ENCODE data around the gene NRSN1.

NRSN1 gene

GRCh38 chr6:24125980-24126379 is at the start of gene NRSN1:
TSS of gene NRSN1 (plus strand) at chr6:24126215. CDS start at chr6:24134328, 8,113 bp downstream.
- no peaks in the 10 kb centered on the region for H3K79me2 ChIP-seq (ENCODE audit: insufficient read depth, low read length)
- no peaks in the 10 kb centered on the region for H3K9me2 ChIP-seq (replicated peaks; ENCODE audit: insufficient read depth, low read length)
- TF ChIP-seq CTCF (IDR thresholded peaks at IDR 0.05; ENCODE audit: insufficient read depth, low read length, poor library complexity, severe bottlenecking) (no peak), EZH2phosphoT487 (conservative IDR thresholded peaks at IDR 0.05; ENCODE audit: low read length) (no peak)
- H3F3A ChIP-seq (ENCODE audit: insufficient read depth): no peaks in the 10 kb centered on the region
- H2AFZ ChIP-seq (ENCODE audit: low read depth, low read length, severe bottlenecking): no peak within 1 kb of the TSS
- no peaks in the 10 kb centered on the region for H3K27me3 ChIP-seq (ENCODE audit: low read length)
- H3K9me3 ChIP-seq (ENCODE audit: insufficient read depth, low read length): no peaks in the 10 kb centered on the region
- H3K4me3 ChIP-seq (ENCODE audit: insufficient read depth, low read length, poor library complexity, severe bottlenecking): no peak within 1 kb of the TSS
- no peaks in the 10 kb centered on the region for H4K20me1 ChIP-seq (ENCODE audit: low read depth, low read length)
- no peak within 1 kb of the TSS for H3K27ac ChIP-seq (ENCODE audit: low read depth, low read length)
- H3K36me3 ChIP-seq (ENCODE audit: low read length): no peaks in the 10 kb centered on the region
- H3K9ac ChIP-seq (ENCODE audit: low read length): no peak within 1 kb of the TSS
- no peak within 1 kb of the TSS for H3K4me2 ChIP-seq (ENCODE audit: low read depth, low read length, poor library complexity, severe bottlenecking)

GRCh38 chr6:24078200-24078599 is 47.8 kb upstream of the NRSN1 start:
- Histone ChIP-seq H3K79me2 (ENCODE audit: insufficient read depth, low read length) (no peaks in the 10 kb centered on the region), H3K9me2 (replicated peaks; ENCODE audit: insufficient read depth, low read length) (no peaks in the 10 kb centered on the region), H4K20me1 (ENCODE audit: low read depth, low read length) (no peaks in the 10 kb centered on the region), H3K27ac (ENCODE audit: low read depth, low read length) (no peak overlapping the region), H3K4me3 (ENCODE audit: insufficient read depth, low read length, poor library complexity, severe bottlenecking) (no peak overlapping the region), H3F3A (ENCODE audit: insufficient read depth) (no peaks in the 10 kb centered on the region), H3K9ac (ENCODE audit: low read length) (no peak overlapping the region), H3K4me2 (ENCODE audit: low read depth, low read length, poor library complexity, severe bottlenecking) (no peak overlapping the region), H3K36me3 (ENCODE audit: low read length) (no peaks in the 10 kb centered on the region), H2AFZ (ENCODE audit: low read depth, low read length, severe bottlenecking) (no peak overlapping the region), H3K9me3 (ENCODE audit: insufficient read depth, low read length) (no peaks in the 10 kb centered on the region), H3K27me3 (ENCODE audit: low read length) (no peaks in the 10 kb centered on the region)
- no peak for TF ChIP-seq CTCF (IDR thresholded peaks at IDR 0.05; ENCODE audit: insufficient read depth, low read length, poor library complexity, severe bottlenecking)
- TF ChIP-seq EZH2phosphoT487 (conservative IDR thresholded peaks at IDR 0.05; ENCODE audit: low read length): no peak

- Histone ChIP-seq H3K36me3 (ENCODE audit: low read length) (no peaks in the 10 kb centered on the region), H3K4me2 (ENCODE audit: low read depth, low read length, poor library complexity, severe bottlenecking) (no peak overlapping the region), H3K9me2 (replicated peaks; ENCODE audit: insufficient read depth, low read length) (no peaks in the 10 kb centered on the region), H2AFZ (ENCODE audit: low read depth, low read length, severe bottlenecking) (no peak overlapping the region), H4K20me1 (ENCODE audit: low read depth, low read length) (no peaks in the 10 kb centered on the region), H3F3A (ENCODE audit: insufficient read depth) (no peaks in the 10 kb centered on the region), H3K27me3 (ENCODE audit: low read length) (no peaks in the 10 kb centered on the region), H3K79me2 (ENCODE audit: insufficient read depth, low read length) (no peaks in the 10 kb centered on the region), H3K9ac (ENCODE audit: low read length) (no peak overlapping the region), H3K4me3 (ENCODE audit: insufficient read depth, low read length, poor library complexity, severe bottlenecking) (no peak overlapping the region), H3K27ac (ENCODE audit: low read depth, low read length) (no peak overlapping the region), H3K9me3 (ENCODE audit: insufficient read depth, low read length) (no peaks in the 10 kb centered on the region)
- no peak for TF ChIP-seq EZH2phosphoT487 (conservative IDR thresholded peaks at IDR 0.05; ENCODE audit: low read length)
- no peak for TF ChIP-seq CTCF (IDR thresholded peaks at IDR 0.05; ENCODE audit: insufficient read depth, low read length, poor library complexity, severe bottlenecking)
These were observed 46.9 kb upstream of the NRSN1 start for GRCh38 chr6:24079076-24079475.
